SK-N-SH (cell line): ENCODE results near the gene STXBP6.

Experiments
- EP300 ChIP-seq, 2 experiments: IDR thresholded peaks; 2 replicates each; pipeline versions ENCODE4 v1.4.0 to v1.6.1; 2012; ENCODE audit warnings: borderline replicate concordance in 1 of 2, low read depth in 1 of 2, low read length in 1 of 2
- GABPA ChIP-seq: IDR thresholded peaks from 2 replicates; pipeline ENCODE4 v1.4.0; 2012; ENCODE audit warnings: low read depth, mild to moderate bottlenecking
- JUND ChIP-seq: IDR thresholded peaks from 2 replicates; pipeline ENCODE4 v1.4.0; 2012
- POLR2AphosphoS5 ChIP-seq: IDR thresholded peaks from 2 replicates; pipeline ENCODE4 v1.6.1; 2012; ENCODE audit warnings: low read depth, low read length
- SMC3 ChIP-seq: IDR thresholded peaks from 2 replicates; pipeline ENCODE4 v1.6.1; 2012; ENCODE audit warnings: low read depth, low read length, improper control_type of control experiment
- TAF1 ChIP-seq: IDR thresholded peaks from 2 replicates; pipeline ENCODE4 v1.6.1; 2012; ENCODE audit warnings: low read depth, mild to moderate bottlenecking, low read length, moderate library complexity, borderline replicate concordance
- YY1 ChIP-seq: IDR thresholded peaks from 2 replicates; pipeline ENCODE4 v1.4.0; 2012; ENCODE audit warnings: low read depth, mild to moderate bottlenecking
- TF ChIP-seq, protein P1 (sequence below): fragments of 200-600 bp; sonication (generic); IDR thresholded peaks from 2 replicates; pipeline ENCODE4 v1.6.1; 2017; ENCODE audit warnings: antibody characterized with exemption, mild to moderate bottlenecking, moderate library complexity
- TF ChIP-seq, protein P2 (sequence below): IDR thresholded peaks from 2 replicates; pipeline ENCODE4 v1.4.0; 2012; ENCODE audit warnings: low read depth, borderline replicate concordance

DNA sequence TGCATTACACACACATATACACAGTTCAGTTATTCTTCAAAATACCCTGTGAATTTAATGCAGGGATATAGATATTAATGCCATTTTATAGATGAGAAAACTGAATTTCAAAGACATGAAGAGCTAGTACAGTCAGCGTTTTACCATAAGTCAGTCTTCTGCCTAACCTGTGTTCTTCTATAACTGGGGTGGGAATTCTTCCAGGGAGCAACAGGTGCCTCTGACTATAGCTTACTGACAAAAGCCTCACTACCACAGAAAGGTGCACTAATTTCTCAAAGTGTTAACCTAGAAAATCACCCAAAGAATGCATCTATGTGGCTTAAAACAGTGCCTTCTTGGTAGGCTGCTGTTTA, 84.4 kb downstream of the STXBP6 start:
- no peak for TF ChIP-seq POLR2AphosphoS5
- TF ChIP-seq JUND = no peak
- no peak for TF ChIP-seq TAF1
- TF ChIP-seq YY1 = no peak
- TF ChIP-seq, protein P1, sequence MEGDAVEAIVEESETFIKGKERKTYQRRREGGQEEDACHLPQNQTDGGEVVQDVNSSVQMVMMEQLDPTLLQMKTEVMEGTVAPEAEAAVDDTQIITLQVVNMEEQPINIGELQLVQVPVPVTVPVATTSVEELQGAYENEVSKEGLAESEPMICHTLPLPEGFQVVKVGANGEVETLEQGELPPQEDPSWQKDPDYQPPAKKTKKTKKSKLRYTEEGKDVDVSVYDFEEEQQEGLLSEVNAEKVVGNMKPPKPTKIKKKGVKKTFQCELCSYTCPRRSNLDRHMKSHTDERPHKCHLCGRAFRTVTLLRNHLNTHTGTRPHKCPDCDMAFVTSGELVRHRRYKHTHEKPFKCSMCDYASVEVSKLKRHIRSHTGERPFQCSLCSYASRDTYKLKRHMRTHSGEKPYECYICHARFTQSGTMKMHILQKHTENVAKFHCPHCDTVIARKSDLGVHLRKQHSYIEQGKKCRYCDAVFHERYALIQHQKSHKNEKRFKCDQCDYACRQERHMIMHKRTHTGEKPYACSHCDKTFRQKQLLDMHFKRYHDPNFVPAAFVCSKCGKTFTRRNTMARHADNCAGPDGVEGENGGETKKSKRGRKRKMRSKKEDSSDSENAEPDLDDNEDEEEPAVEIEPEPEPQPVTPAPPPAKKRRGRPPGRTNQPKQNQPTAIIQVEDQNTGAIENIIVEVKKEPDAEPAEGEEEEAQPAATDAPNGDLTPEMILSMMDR = no peak
- no peak for TF ChIP-seq EP300 (IDR thresholded peaks at IDR 0.05; ENCODE audit: borderline replicate concordance in 1 of 2, low read depth in 1 of 2, low read length in 1 of 2)
- TF ChIP-seq GABPA = no peak
- TF ChIP-seq, protein P2, sequence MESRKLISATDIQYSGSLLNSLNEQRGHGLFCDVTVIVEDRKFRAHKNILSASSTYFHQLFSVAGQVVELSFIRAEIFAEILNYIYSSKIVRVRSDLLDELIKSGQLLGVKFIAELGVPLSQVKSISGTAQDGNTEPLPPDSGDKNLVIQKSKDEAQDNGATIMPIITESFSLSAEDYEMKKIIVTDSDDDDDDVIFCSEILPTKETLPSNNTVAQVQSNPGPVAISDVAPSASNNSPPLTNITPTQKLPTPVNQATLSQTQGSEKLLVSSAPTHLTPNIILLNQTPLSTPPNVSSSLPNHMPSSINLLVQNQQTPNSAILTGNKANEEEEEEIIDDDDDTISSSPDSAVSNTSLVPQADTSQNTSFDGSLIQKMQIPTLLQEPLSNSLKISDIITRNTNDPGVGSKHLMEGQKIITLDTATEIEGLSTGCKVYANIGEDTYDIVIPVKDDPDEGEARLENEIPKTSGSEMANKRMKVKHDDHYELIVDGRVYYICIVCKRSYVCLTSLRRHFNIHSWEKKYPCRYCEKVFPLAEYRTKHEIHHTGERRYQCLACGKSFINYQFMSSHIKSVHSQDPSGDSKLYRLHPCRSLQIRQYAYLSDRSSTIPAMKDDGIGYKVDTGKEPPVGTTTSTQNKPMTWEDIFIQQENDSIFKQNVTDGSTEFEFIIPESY = no peak
- no peak for TF ChIP-seq SMC3
